Neural cell (in vitro differentiated cells): ENCODE results near the gene PRDX3. TPM values are rescaled to one million over a fixed set of nuclear protein-coding genes. Genes with fewer than 3 reads are reported as not detected.

Experiments
- H2AFZ ChIP-seq: fragments of 200-600, 300-800 bp; sonication (generic), shearing (Covaris generic); 2 replicates; pipeline ENCODE4 v1.6.0; 2014; ENCODE audit warnings: low read depth, mild to moderate bottlenecking, antibody characterized with exemption, low read length, moderate library complexity
- H3F3A ChIP-seq: fragments of 200-600 bp; shearing (Covaris generic); 2 replicates; pipeline ENCODE4 v1.6.1; 2016; ENCODE audit warnings: mild to moderate bottlenecking, moderate library complexity, mixed read lengths, antibody characterized with exemption, low read length; ENCODE audit not compliant: insufficient read depth, poor library complexity, severe bottlenecking
- H3K27ac ChIP-seq: fragments of 200-600, 300-800 bp; sonication (generic), shearing (Covaris generic); 2 replicates; pipeline ENCODE4 v1.5.1; 2014; ENCODE audit warnings: mild to moderate bottlenecking, low read length, moderate library complexity
- H3K27me3 ChIP-seq: fragments of 300-800, 200-600 bp; sonication (generic), shearing (Covaris generic); 2 replicates; pipeline ENCODE4 v1.6.0; 2014; ENCODE audit warnings: mild to moderate bottlenecking, low read depth, low read length, moderate library complexity; ENCODE audit not compliant: insufficient read depth
- H3K36me3 ChIP-seq: fragments of 300-800, 200-600 bp; sonication (generic), shearing (Covaris generic); 2 replicates; pipeline ENCODE4 v1.5.1; 2014; ENCODE audit warnings: mild to moderate bottlenecking, antibody characterized with exemption, low read length, moderate library complexity; ENCODE audit not compliant: insufficient read depth
- H3K4me2 ChIP-seq: fragments of 300-800, 200-600 bp; sonication (generic), shearing (Covaris generic); 2 replicates; pipeline ENCODE4 v1.6.0; 2014; ENCODE audit warnings: mild to moderate bottlenecking, low read length
- H3K4me3 ChIP-seq: fragments of 300-800, 200-600 bp; sonication (generic), shearing (Covaris generic); 2 replicates; pipeline ENCODE4 v1.5.1; 2014; ENCODE audit warnings: mild to moderate bottlenecking, low read length, moderate library complexity
- H3K79me2 ChIP-seq: fragments of 200-600 bp; shearing (Covaris generic); replicated peaks from 2 replicates; pipeline ENCODE4 v1.6.0; 2014; ENCODE audit warnings: mild to moderate bottlenecking, low read length, moderate library complexity; ENCODE audit not compliant: insufficient read depth
- H3K9ac ChIP-seq: fragments of 300-800, 200-600 bp; sonication (generic), shearing (Covaris generic); 2 replicates; pipeline ENCODE4 v1.6.1; 2016; ENCODE audit warnings: mild to moderate bottlenecking, low read length, mixed read lengths
- H3K9me2 ChIP-seq: fragments of 200-600 bp; shearing (Covaris generic); 2 replicates; pipeline ENCODE4 v1.6.1; 2016; ENCODE audit warnings: mild to moderate bottlenecking, low read length, mixed read lengths; ENCODE audit not compliant: insufficient read depth
- H3K9me3 ChIP-seq: fragments of 200-600, 300-800 bp; sonication (generic), shearing (Covaris generic); 2 replicates; pipeline ENCODE4 v1.6.1; 2016; ENCODE audit warnings: mild to moderate bottlenecking, mixed run types, low read length, moderate library complexity, mixed read lengths
- H4K20me1 ChIP-seq: fragments of 200-600 bp; shearing (Covaris generic); 2 replicates; pipeline ENCODE4 v1.6.1; 2016; ENCODE audit warnings: mild to moderate bottlenecking, mixed run types; ENCODE audit not compliant: insufficient read depth
- EP300 ChIP-seq: fragments of 450-650 bp; conservative IDR thresholded peaks from 2 replicates; pipeline ENCODE4 v1.6.1; 2014; ENCODE audit warnings: antibody characterized with exemption, mild to moderate bottlenecking, moderate library complexity; ENCODE audit not compliant: poor library complexity, severe bottlenecking
- EZH2 ChIP-seq: fragments of 200-600, 300-800 bp; shearing (Covaris generic), sonication (generic); IDR thresholded peaks from 2 replicates; pipeline ENCODE4 v1.6.1; 2014; ENCODE audit warnings: antibody characterized with exemption, low read length, borderline replicate concordance, mild to moderate bottlenecking; ENCODE audit not compliant: insufficient read depth, poor library complexity, severe bottlenecking
- MXI1 ChIP-seq: fragments of 450-650 bp; conservative IDR thresholded peaks from 2 replicates; pipeline ENCODE4 v1.6.1; 2014; ENCODE audit warnings: antibody characterized with exemption, mild to moderate bottlenecking; ENCODE audit not compliant: poor library complexity, severe bottlenecking
- POLR2AphosphoS5 ChIP-seq: IDR thresholded peaks from 2 replicates; pipeline ENCODE4 v1.6.1; 2012
- RAD21 ChIP-seq: fragments of 450-650 bp; conservative IDR thresholded peaks from 2 replicates; pipeline ENCODE4 v1.6.1; 2014; ENCODE audit warnings: antibody characterized with exemption, mild to moderate bottlenecking, moderate library complexity
- SMC3 ChIP-seq: fragments of 450-650 bp; conservative IDR thresholded peaks from 2 replicates; pipeline ENCODE4 v1.6.1; 2014; ENCODE audit warnings: antibody characterized with exemption, mild to moderate bottlenecking, moderate library complexity; ENCODE audit not compliant: poor library complexity
- TAF1 ChIP-seq: IDR thresholded peaks from 2 replicates; pipeline ENCODE4 v1.6.1; 2012; ENCODE audit warnings: low read depth
- polyA plus RNA-seq: library from polyadenylated mRNA; depleted of rRNA; stranded (reverse); fragments of >200 nt; gene quantifications from 2 replicates; pipeline ENCODE4 v1.2.3, GENCODE V29; 2014
- TF ChIP-seq, protein P1 (sequence below): fragments of 450-650 bp; IDR thresholded peaks from 2 replicates; pipeline ENCODE4 v1.5.1; 2014; ENCODE audit warnings: antibody characterized with exemption, mild to moderate bottlenecking, moderate library complexity; ENCODE audit not compliant: poor library complexity, severe bottlenecking
- TF ChIP-seq, protein P2 (sequence below): IDR thresholded peaks from 2 replicates; pipeline ENCODE4 v1.6.1; 2012; ENCODE audit warnings: borderline replicate concordance

The PRDX3 gene
- polyA plus RNA-seq, 1 donor from 2014 or later: 258 TPM

DNA sequence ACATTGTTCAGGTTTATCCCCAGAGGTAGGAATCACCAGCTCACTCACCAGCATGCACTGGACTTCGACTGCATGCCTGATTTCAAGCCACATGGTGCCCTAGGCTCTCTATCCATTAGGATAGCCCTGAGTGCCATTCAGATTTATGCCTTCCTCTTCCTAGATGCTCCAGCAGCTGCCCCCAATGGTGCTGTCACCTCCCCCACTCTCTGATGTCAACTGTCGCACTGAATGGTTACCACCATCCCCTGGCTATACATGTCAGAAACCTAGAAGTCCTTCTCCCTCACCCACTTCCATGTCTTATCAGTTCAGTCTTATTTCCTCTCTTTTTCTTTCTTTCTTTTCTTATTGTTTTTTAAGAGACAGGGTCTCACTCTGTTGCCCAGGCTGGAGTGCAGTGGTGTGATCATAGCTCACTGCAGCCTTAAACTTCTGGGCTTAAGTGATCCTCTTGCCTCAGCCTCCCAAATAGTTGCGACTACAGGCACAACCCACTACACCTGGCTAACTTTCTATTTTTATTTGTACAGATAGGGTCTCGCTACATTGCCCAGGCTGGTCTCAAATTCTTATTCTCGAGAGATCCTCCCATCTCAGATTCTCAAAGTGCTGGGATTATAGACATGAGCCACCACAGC, 16.0 kb downstream of the PRDX3 start:
- H3K4me3 ChIP-seq: no peak overlapping the region
- H3K27me3 ChIP-seq: peaks cover 9% of the 10 kb centered on the region
- no peaks in the 10 kb centered on the region for H3F3A ChIP-seq
- no peak overlapping the region for H3K9ac ChIP-seq
- no peaks in the 10 kb centered on the region for H3K9me2 ChIP-seq
- H3K9me3 ChIP-seq: no peaks in the 10 kb centered on the region
- H4K20me1 ChIP-seq: no peaks in the 10 kb centered on the region
- no peak overlapping the region for H2AFZ ChIP-seq
- no peak overlapping the region for H3K27ac ChIP-seq
- TF ChIP-seq SMC3: no peak
- TF ChIP-seq, protein P1, sequence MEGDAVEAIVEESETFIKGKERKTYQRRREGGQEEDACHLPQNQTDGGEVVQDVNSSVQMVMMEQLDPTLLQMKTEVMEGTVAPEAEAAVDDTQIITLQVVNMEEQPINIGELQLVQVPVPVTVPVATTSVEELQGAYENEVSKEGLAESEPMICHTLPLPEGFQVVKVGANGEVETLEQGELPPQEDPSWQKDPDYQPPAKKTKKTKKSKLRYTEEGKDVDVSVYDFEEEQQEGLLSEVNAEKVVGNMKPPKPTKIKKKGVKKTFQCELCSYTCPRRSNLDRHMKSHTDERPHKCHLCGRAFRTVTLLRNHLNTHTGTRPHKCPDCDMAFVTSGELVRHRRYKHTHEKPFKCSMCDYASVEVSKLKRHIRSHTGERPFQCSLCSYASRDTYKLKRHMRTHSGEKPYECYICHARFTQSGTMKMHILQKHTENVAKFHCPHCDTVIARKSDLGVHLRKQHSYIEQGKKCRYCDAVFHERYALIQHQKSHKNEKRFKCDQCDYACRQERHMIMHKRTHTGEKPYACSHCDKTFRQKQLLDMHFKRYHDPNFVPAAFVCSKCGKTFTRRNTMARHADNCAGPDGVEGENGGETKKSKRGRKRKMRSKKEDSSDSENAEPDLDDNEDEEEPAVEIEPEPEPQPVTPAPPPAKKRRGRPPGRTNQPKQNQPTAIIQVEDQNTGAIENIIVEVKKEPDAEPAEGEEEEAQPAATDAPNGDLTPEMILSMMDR: no peak
- no peak for TF ChIP-seq EZH2
- no peak for TF ChIP-seq RAD21
- no peak for TF ChIP-seq MXI1
- TF ChIP-seq, protein P2, sequence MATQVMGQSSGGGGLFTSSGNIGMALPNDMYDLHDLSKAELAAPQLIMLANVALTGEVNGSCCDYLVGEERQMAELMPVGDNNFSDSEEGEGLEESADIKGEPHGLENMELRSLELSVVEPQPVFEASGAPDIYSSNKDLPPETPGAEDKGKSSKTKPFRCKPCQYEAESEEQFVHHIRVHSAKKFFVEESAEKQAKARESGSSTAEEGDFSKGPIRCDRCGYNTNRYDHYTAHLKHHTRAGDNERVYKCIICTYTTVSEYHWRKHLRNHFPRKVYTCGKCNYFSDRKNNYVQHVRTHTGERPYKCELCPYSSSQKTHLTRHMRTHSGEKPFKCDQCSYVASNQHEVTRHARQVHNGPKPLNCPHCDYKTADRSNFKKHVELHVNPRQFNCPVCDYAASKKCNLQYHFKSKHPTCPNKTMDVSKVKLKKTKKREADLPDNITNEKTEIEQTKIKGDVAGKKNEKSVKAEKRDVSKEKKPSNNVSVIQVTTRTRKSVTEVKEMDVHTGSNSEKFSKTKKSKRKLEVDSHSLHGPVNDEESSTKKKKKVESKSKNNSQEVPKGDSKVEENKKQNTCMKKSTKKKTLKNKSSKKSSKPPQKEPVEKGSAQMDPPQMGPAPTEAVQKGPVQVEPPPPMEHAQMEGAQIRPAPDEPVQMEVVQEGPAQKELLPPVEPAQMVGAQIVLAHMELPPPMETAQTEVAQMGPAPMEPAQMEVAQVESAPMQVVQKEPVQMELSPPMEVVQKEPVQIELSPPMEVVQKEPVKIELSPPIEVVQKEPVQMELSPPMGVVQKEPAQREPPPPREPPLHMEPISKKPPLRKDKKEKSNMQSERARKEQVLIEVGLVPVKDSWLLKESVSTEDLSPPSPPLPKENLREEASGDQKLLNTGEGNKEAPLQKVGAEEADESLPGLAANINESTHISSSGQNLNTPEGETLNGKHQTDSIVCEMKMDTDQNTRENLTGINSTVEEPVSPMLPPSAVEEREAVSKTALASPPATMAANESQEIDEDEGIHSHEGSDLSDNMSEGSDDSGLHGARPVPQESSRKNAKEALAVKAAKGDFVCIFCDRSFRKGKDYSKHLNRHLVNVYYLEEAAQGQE: no peak
- TF ChIP-seq TAF1: no peak
- no peak for TF ChIP-seq EP300
- TF ChIP-seq POLR2AphosphoS5: no peak
- no peaks in the 10 kb centered on the region for H3K36me3 ChIP-seq
- no peaks in the 10 kb centered on the region for H3K79me2 ChIP-seq
- no peak overlapping the region for H3K4me2 ChIP-seq

DNA sequence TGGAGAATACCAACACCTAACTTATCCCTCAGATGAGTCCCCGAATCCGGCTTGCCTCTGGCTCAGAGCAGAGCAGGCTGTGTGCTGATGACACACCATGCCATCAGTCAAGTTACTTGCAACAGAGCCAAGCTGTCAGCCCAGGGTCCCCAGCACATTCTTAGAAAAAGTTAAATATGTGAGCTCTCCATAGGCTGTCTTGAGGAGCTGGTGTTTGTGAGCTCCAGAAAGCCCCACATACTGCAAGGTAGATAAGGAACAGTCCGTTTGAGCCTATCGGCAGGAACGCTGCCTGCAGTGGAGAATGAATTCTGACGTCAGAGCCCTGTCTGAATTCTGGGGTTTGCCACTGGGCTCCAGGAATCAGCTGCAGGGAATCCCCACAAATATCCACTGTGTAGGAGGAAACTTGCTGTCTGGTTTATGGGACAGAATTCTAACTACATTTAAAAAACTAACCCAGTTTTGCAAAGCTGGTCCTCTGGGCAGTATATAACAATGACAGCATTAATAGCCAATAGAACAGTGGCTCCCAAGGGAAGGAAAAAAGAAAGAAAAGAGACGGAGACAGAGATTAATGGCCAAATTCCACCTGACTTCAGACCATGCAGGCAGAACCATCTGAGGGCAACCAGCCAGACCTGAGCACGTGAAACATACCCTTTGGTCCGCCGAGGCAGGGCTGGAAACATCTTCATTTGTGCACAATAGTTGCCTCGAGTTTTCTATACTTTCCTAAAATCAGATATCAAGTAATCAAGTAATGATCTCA, 16.7 kb downstream of the PRDX3 start:
- H3K4me2 ChIP-seq: no peak overlapping the region
- no peaks in the 10 kb centered on the region for H3K9me3 ChIP-seq
- TF ChIP-seq EP300 (no peak), TAF1 (no peak), EZH2 (no peak), SMC3 (no peak), RAD21 (no peak)
- H3K9me2 ChIP-seq: no peaks in the 10 kb centered on the region
- no peak overlapping the region for H3K9ac ChIP-seq
- H3K36me3 ChIP-seq: no peaks in the 10 kb centered on the region
- peaks cover 9% of the 10 kb centered on the region for H3K27me3 ChIP-seq
- H3K4me3 ChIP-seq: no peak overlapping the region
- H3F3A ChIP-seq: no peaks in the 10 kb centered on the region
- no peaks in the 10 kb centered on the region for H4K20me1 ChIP-seq
- H2AFZ ChIP-seq: no peak overlapping the region
- H3K27ac ChIP-seq: no peak overlapping the region
- no peaks in the 10 kb centered on the region for H3K79me2 ChIP-seq
